Measurements from ENCODE around the gene IKZF2.

The IKZF2 gene

DNA sequence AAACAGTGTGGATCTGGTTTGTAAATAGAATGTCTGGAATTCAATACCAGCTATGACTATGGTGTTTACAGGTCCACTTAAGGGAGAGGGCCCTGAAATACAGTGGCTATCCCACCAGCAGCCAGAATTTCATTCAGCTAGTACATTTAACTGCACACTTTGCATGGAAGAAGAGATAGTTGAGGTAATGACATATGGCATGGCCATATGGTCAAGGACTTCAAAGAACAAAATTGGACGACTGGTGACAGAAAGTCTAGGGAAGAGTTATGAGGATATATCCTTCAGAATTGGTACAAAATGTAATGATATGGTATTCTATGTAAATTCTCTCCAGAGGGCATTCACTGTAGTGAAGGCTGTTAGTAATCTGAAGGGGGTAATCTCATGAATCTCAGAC, 105.0 kb downstream of the IKZF2 start:
- H3K27ac ChIP-seq (replicated peaks) = no peak overlapping the region
- no peaks in the 10 kb centered on the region for H3K27me3 ChIP-seq (ENCODE audit: insufficient read depth, poor library complexity, severe bottlenecking)
- no peak for DNase-seq (ENCODE audit: low read depth in 1 of 2, low spot score in 1 of 2)
- no peak overlapping the region for H3K4me3 ChIP-seq (replicated peaks; ENCODE audit: insufficient read depth, low read length)
- no peak for TF ChIP-seq SPI1 (IDR thresholded peaks at IDR 0.05; ENCODE audit: borderline replicate concordance, low read depth)
- TF ChIP-seq, protein P1, sequence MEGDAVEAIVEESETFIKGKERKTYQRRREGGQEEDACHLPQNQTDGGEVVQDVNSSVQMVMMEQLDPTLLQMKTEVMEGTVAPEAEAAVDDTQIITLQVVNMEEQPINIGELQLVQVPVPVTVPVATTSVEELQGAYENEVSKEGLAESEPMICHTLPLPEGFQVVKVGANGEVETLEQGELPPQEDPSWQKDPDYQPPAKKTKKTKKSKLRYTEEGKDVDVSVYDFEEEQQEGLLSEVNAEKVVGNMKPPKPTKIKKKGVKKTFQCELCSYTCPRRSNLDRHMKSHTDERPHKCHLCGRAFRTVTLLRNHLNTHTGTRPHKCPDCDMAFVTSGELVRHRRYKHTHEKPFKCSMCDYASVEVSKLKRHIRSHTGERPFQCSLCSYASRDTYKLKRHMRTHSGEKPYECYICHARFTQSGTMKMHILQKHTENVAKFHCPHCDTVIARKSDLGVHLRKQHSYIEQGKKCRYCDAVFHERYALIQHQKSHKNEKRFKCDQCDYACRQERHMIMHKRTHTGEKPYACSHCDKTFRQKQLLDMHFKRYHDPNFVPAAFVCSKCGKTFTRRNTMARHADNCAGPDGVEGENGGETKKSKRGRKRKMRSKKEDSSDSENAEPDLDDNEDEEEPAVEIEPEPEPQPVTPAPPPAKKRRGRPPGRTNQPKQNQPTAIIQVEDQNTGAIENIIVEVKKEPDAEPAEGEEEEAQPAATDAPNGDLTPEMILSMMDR (IDR thresholded peaks at IDR 0.05; ENCODE audit: insufficient read depth, low read length) = no peak
- TF ChIP-seq GABPA (IDR thresholded peaks at IDR 0.05; ENCODE audit: low read depth) = no peak
- TF ChIP-seq POLR2AphosphoS5 (IDR thresholded peaks at IDR 0.05; ENCODE audit: low read depth) = no peak
- TF ChIP-seq, protein P2, sequence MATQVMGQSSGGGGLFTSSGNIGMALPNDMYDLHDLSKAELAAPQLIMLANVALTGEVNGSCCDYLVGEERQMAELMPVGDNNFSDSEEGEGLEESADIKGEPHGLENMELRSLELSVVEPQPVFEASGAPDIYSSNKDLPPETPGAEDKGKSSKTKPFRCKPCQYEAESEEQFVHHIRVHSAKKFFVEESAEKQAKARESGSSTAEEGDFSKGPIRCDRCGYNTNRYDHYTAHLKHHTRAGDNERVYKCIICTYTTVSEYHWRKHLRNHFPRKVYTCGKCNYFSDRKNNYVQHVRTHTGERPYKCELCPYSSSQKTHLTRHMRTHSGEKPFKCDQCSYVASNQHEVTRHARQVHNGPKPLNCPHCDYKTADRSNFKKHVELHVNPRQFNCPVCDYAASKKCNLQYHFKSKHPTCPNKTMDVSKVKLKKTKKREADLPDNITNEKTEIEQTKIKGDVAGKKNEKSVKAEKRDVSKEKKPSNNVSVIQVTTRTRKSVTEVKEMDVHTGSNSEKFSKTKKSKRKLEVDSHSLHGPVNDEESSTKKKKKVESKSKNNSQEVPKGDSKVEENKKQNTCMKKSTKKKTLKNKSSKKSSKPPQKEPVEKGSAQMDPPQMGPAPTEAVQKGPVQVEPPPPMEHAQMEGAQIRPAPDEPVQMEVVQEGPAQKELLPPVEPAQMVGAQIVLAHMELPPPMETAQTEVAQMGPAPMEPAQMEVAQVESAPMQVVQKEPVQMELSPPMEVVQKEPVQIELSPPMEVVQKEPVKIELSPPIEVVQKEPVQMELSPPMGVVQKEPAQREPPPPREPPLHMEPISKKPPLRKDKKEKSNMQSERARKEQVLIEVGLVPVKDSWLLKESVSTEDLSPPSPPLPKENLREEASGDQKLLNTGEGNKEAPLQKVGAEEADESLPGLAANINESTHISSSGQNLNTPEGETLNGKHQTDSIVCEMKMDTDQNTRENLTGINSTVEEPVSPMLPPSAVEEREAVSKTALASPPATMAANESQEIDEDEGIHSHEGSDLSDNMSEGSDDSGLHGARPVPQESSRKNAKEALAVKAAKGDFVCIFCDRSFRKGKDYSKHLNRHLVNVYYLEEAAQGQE (IDR thresholded peaks at IDR 0.05; ENCODE audit: insufficient replicate concordance, low read depth) = no peak

DNA sequence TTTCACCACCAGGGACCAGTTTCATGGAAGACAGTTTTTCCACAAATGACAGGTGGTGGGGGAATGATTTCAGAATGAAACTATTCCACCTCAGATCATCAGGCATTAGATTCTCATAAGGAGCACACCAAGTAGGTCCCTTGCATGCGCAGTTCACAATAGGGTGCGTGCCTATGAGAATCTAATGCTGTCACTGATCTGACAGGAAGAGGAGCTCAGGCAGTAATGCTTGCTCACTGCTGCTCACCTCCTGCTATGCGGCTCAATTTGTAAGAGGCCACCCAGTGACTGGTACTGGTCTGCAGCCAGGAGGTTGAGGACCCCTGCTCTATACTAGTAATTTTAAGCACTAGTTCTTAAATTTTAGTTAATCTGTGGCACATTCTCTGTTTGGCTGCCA, 107.8 kb downstream of the IKZF2 start:
- Histone ChIP-seq H3K27me3 (ENCODE audit: insufficient read depth, poor library complexity, severe bottlenecking) (no peaks in the 10 kb centered on the region), H3K27ac (replicated peaks) (no peak overlapping the region), H3K4me3 (replicated peaks; ENCODE audit: insufficient read depth, low read length) (no peak overlapping the region)
- DNase-seq (ENCODE audit: low read depth in 1 of 2, low spot score in 1 of 2) = no peak
- no peak for TF ChIP-seq GABPA (IDR thresholded peaks at IDR 0.05; ENCODE audit: low read depth)
- TF ChIP-seq, protein P1 (IDR thresholded peaks at IDR 0.05; ENCODE audit: insufficient read depth, low read length) = no peak
- TF ChIP-seq SPI1 (IDR thresholded peaks at IDR 0.05; ENCODE audit: borderline replicate concordance, low read depth) = no peak
- TF ChIP-seq POLR2AphosphoS5 (IDR thresholded peaks at IDR 0.05; ENCODE audit: low read depth) = no peak
- TF ChIP-seq, protein P2 (IDR thresholded peaks at IDR 0.05; ENCODE audit: insufficient replicate concordance, low read depth) = no peak

DNA sequence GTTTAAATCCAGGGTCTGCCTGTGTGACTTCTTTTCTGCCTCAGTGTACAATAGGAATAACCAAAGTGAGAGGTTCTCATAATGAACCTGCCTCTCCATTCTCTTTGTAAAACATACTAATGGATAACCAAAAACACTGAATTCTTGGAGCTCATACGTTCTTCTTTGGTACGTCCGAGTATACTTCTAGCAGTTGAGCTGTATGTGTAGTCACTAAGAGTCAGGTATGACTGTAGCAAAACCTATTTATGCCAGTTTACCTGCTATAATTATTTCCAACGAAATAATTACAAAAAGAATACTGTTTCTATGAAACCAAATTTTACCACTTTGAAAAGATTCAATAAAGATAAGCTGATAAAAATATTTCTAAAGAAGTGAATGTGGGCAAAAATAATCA, 109.2 kb downstream of the IKZF2 start:
- Histone ChIP-seq H3K27me3 (ENCODE audit: insufficient read depth, poor library complexity, severe bottlenecking) (no peaks in the 10 kb centered on the region), H3K27ac (replicated peaks) (no peak overlapping the region), H3K4me3 (replicated peaks; ENCODE audit: insufficient read depth, low read length) (no peak overlapping the region)
- DNase-seq (ENCODE audit: low read depth in 1 of 2, low spot score in 1 of 2) = no peak
- TF ChIP-seq, protein P2 (IDR thresholded peaks at IDR 0.05; ENCODE audit: insufficient replicate concordance, low read depth) = no peak
- TF ChIP-seq, protein P1 (IDR thresholded peaks at IDR 0.05; ENCODE audit: insufficient read depth, low read length) = no peak

Data from HL-60 (cell line).